ENCODE measurements around the gene TMCO4. TPM values are rescaled to one million over a fixed set of nuclear protein-coding genes. Genes with fewer than 3 reads are reported as not detected.

Gene TMCO4
- total and polyA plus RNA-seq, 10 of the 15 experiments (the other 5 are each of a cell fraction or from before 2014, with no cell fraction given) = 2.4 to 20.8 (median 13.0) TPM

DNA sequence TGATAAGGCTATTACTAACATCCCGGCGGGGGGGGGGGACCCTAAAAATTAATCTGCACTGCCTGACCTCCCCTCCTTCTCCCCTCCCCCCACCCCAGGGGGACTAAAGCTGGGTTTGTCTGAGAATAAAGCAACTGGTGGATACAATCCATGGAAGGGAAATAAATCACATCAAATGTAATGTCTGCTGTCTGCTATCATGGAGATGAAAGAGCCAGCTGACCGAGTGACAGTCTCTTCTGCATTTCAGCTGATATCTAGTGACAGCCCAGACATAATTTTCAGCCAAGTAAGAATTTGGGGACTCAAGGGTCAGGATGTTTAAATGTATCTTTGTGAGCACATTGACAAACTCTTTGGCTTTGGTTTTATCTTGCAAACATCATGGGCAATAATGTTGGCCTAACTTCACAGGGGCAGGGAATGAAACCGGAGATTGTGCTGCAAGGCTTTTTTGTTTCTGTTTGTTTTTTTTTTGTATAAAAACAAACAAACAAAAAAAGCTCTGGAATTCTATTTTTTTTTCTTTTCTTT lies 90.4 kb downstream of the TMCO4 start:
- Histone ChIP-seq H3K9me3 (replicated peaks; ENCODE audit: control insufficient read depth, insufficient read depth, low read length) (no peaks in the 10 kb centered on the region), H3K9ac (ENCODE audit: control insufficient read depth, insufficient read depth, low read length) (no peak overlapping the region), H3K4me2 (ENCODE audit: control insufficient read depth, insufficient read depth) (no peak overlapping the region), H3K27me3 (replicated peaks in 1 of 2; ENCODE audit: control insufficient read depth in 2 of 2, insufficient read depth in 2 of 2, low read length in 1 of 2) (no peaks in the 10 kb centered on the region), H4K20me1 (ENCODE audit: control insufficient read depth, insufficient read depth) (no peaks in the 10 kb centered on the region), H3K27ac (ENCODE audit: control insufficient read depth, insufficient read depth) (no peak overlapping the region), H3K4me1 (ENCODE audit: control insufficient read depth, insufficient read depth, low read length) (peaks cover 34% of the 10 kb centered on the region), H3K4me3 (no peak overlapping the region), H2AFZ (ENCODE audit: control insufficient read depth, low read depth, low read length) (no peak overlapping the region), H3K36me3 (ENCODE audit: control insufficient read depth in 2 of 2, insufficient read depth in 2 of 2, low read length in 1 of 2) (no peaks in the 10 kb centered on the region), H3K79me2 (ENCODE audit: control insufficient read depth, insufficient read depth, low read length) (no peaks in the 10 kb centered on the region)
- no TSS peak for BruUV-seq (replicated peaks)
- ChIA-PET CTCF (interaction anchor here (0.6 to 14.4 kb wide), 4 partner anchors 11 to 62 kb away, joined by 3 to 378 read pairs (median 4); partner anchors contain the start of gene HTR6), RAD21 (ENCODE audit: unreplicated experiment) (no interaction called here), POLR2A (no interaction called here), SMC1A (ENCODE audit: uncharacterized antibody, unreplicated experiment) (interaction anchor here (1.1 kb wide), 1 partner anchor 248 kb away, joined by 3 read pairs; no protein-coding TSS in a partner anchor)
- ATAC-seq = no peak
- DNase-seq (ENCODE audit: low read depth, low spot score) = no peak
- intact Hi-C loops (cut with micrococcal nuclease; ENCODE audit: unreplicated experiment) = no loop called here
- 95% methylated on average over 4 of the region's 4 CpGs for WGBS (ENCODE audit: insufficient coverage, insufficient replicate concordance, low lambda C conversion rate, missing lambda C conversion rate)
- no peak for TF ChIP-seq ZNF384 (IDR thresholded peaks at IDR 0.05; ENCODE audit: borderline replicate concordance, low read depth, low read length)
- no peak for TF ChIP-seq ZNF622 (IDR thresholded peaks at IDR 0.05)
- no peak for TF ChIP-seq MYC (IDR thresholded peaks at IDR 0.05; ENCODE audit: insufficient read depth, insufficient read length, insufficient replicate concordance, low read length, severe bottlenecking)
- no peak for TF ChIP-seq PAX8 (IDR thresholded peaks at IDR 0.05)
- TF ChIP-seq POLR2A (IDR thresholded peaks at IDR 0.05; ENCODE audit: low read depth, low read length) = no peak
- TF ChIP-seq, protein P1, sequence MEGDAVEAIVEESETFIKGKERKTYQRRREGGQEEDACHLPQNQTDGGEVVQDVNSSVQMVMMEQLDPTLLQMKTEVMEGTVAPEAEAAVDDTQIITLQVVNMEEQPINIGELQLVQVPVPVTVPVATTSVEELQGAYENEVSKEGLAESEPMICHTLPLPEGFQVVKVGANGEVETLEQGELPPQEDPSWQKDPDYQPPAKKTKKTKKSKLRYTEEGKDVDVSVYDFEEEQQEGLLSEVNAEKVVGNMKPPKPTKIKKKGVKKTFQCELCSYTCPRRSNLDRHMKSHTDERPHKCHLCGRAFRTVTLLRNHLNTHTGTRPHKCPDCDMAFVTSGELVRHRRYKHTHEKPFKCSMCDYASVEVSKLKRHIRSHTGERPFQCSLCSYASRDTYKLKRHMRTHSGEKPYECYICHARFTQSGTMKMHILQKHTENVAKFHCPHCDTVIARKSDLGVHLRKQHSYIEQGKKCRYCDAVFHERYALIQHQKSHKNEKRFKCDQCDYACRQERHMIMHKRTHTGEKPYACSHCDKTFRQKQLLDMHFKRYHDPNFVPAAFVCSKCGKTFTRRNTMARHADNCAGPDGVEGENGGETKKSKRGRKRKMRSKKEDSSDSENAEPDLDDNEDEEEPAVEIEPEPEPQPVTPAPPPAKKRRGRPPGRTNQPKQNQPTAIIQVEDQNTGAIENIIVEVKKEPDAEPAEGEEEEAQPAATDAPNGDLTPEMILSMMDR (IDR thresholded peaks at IDR 0.05 in 2 of 3, conservative IDR thresholded peaks at IDR 0.05 in 1 of 3; ENCODE audit: control insufficient read depth in 2 of 3, extremely low read depth in 1 of 3, insufficient read depth in 1 of 3, low read depth in 3 of 3, low read length in 3 of 3) = no peak
- no peak for TF ChIP-seq POLR2AphosphoS5 (IDR thresholded peaks at IDR 0.05; ENCODE audit: low read length)
- TF ChIP-seq, protein P2, sequence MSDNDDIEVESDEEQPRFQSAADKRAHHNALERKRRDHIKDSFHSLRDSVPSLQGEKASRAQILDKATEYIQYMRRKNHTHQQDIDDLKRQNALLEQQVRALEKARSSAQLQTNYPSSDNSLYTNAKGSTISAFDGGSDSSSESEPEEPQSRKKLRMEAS (IDR thresholded peaks at IDR 0.05; ENCODE audit: low read depth, low read length) = no peak
- TF ChIP-seq STAT1 (conservative IDR thresholded peaks at IDR 0.05) = no peak
- no peak for TF ChIP-seq NFYA (IDR thresholded peaks at IDR 0.05; ENCODE audit: borderline replicate concordance, low read depth, low read length)
- TF ChIP-seq WRNIP1 (IDR thresholded peaks at IDR 0.05; ENCODE audit: borderline replicate concordance, low read depth, low read length) = no peak
- no peak for TF ChIP-seq NFXL1 (IDR thresholded peaks at IDR 0.05; ENCODE audit: borderline replicate concordance)
- TF ChIP-seq ASH2L (IDR thresholded peaks at IDR 0.05; ENCODE audit: borderline replicate concordance, low read depth) = no peak
- no peak for TF ChIP-seq NBN (IDR thresholded peaks at IDR 0.05)
- no peak for TF ChIP-seq ZSCAN29 (IDR thresholded peaks at IDR 0.05)
- TF ChIP-seq MYB (IDR thresholded peaks at IDR 0.05; ENCODE audit: borderline replicate concordance, low read depth, low read length) = no peak
- TF ChIP-seq NFYB (IDR thresholded peaks at IDR 0.05; ENCODE audit: insufficient read depth, low read depth, low read length) = no peak
- TF ChIP-seq NR2F1 (conservative IDR thresholded peaks at IDR 0.05) = no peak
- no peak for TF ChIP-seq POU2F2 (IDR thresholded peaks at IDR 0.05; ENCODE audit: borderline replicate concordance, low read depth, low read length)
- TF ChIP-seq, protein P3, sequence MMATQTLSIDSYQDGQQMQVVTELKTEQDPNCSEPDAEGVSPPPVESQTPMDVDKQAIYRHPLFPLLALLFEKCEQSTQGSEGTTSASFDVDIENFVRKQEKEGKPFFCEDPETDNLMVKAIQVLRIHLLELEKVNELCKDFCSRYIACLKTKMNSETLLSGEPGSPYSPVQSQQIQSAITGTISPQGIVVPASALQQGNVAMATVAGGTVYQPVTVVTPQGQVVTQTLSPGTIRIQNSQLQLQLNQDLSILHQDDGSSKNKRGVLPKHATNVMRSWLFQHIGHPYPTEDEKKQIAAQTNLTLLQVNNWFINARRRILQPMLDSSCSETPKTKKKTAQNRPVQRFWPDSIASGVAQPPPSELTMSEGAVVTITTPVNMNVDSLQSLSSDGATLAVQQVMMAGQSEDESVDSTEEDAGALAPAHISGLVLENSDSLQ (IDR thresholded peaks at IDR 0.05) = no peak
- no peak for FAIRE-seq
- in situ Hi-C loops (cut with MboI) = no loop called here
